ENCODE measurements around the gene LIF. TPM values are rescaled to one million over a fixed set of nuclear protein-coding genes. Genes with fewer than 3 reads are reported as not detected.
"Not testable (repeated sequence)": the region's sequence is repeated elsewhere in the genome, so short reads cannot be mapped to it uniquely, and the experiment has no call there.

LIF gene
- total RNA-seq, 1 experiment from 2014 or later: 36.5 TPM

DNA sequence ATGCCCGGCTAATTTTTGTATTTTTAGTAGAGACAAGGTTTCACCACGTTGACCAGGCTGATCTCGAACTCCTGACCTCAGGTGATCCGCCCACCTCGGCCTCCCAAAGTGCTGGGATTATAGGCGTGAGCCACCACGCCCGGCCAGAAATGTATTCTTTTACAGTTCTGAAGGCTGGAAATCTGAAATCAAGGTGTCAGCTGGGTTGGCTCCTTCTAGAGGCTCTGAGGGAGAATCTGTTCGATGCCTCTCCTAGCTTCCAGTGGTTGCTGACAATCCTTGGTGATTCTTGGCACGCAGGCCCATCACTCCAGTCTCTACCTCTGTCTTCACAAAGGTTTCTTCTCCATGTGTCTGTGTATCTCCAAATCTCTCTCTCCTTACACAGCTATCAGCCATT lies 45.7 kb downstream of the LIF start:
- in situ Hi-C loops (cut with HindIII; ENCODE audit: low sequenced_read_pairs): not testable (repeated sequence)

DNA sequence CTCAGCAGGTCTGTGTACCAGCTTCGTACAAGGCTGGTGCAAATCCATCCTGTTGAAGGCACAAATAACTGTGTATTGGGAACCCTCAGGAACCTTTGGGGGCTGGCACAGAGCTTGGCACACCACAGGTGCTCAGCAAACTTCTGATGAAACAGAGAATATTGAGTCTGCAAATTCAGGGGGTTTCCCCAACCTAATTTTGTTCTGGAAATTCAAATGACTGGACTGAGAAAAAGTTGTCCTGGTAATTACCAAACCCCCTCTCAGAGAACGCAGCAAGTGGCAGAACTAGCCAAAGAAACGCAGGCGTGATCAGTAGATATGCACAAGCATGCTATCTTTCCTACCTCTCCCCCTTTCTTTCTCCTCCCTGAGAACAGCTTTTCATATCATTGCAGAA lies 47.6 kb downstream of the LIF start:
- DNase-seq (ENCODE audit: low spot score): no peak
- in situ Hi-C loops (cut with HindIII; ENCODE audit: low sequenced_read_pairs): no loop called here

More for the DNA sequence above, 45.7 kb downstream of the LIF start:
- DNase-seq (ENCODE audit: low spot score): not testable (repeated sequence)

DNA sequence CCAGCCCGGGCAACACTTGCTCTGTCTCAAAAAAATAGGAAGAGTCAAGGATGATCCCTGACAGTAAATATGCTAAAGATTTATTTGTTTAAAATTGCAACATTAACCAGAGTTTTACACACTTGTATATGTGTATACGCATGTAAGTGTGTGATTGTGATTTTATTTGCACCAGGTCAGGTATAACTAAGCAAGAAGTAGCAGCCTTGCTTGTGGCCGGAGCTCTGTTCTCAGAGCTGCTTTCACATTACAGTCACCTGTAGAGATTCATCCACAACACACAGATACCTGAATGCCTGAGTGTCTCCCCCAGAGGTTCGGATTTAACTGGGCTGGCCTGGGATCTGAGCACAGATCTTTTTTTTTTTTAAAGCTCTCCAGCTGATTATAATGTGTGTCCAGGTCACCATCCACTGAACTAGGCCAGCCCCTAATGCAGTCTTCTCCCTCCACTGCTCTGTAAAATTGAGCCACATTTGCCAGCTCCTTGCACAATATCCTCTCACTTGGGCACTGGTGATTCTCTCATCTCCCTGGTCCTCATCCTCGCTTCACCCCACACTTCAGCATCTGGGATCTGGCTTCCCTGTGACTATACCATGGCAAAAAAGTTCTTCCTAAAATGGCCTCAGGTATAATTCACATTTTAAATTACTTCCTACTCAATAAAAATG lies 48.3 kb downstream of the LIF start:
- no peak for DNase-seq (ENCODE audit: low spot score)
- in situ Hi-C loops (cut with HindIII; ENCODE audit: low sequenced_read_pairs): no loop called here

DNA sequence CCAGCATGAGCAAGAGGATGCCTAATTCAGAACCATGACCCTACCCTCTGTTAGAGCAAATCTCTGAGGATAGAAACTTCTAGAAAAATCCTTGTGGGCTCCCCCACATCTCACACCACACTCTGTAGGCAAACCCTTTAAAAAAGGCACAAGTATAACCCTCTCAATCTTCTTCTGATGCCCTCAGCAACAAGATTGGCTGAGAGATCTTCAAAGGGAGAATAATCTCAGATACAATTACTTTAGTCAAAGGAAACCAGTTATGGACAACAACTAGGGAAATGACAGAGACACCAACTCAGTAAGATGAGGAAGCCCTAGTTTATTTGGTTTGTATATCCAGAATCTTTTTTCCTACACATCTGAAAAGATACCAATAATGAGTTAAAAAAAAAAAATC lies 49.2 kb downstream of the LIF start:
- in situ Hi-C loops (cut with HindIII; ENCODE audit: low sequenced_read_pairs): no loop called here
- no peak for DNase-seq (ENCODE audit: low spot score)

DNA sequence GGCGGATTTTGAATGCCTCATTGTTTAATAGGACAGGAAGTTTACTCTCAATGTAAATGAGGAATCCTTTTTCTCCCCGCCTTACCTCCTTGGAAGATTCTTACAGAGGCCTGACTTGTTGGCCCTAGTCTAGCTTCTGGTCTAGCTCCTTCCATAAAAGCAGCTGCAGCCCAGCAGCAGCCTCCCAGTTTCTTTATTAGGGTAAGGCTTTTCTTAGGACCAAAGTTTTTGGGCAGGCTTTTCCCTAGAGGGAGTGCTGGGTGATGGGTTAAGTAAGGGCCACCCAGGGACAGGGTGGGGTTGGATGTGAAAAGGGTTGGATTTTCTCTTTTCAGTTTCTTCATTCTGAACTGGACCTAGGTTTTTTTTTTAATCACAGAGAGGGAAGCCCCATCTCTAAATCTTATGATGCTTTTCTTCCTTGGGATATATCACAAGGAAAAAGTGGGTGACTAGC lies 49.7 kb downstream of the LIF start:
- in situ Hi-C loops (cut with HindIII; ENCODE audit: low sequenced_read_pairs): no loop called here
- DNase-seq (ENCODE audit: low spot score): no peak

DNA sequence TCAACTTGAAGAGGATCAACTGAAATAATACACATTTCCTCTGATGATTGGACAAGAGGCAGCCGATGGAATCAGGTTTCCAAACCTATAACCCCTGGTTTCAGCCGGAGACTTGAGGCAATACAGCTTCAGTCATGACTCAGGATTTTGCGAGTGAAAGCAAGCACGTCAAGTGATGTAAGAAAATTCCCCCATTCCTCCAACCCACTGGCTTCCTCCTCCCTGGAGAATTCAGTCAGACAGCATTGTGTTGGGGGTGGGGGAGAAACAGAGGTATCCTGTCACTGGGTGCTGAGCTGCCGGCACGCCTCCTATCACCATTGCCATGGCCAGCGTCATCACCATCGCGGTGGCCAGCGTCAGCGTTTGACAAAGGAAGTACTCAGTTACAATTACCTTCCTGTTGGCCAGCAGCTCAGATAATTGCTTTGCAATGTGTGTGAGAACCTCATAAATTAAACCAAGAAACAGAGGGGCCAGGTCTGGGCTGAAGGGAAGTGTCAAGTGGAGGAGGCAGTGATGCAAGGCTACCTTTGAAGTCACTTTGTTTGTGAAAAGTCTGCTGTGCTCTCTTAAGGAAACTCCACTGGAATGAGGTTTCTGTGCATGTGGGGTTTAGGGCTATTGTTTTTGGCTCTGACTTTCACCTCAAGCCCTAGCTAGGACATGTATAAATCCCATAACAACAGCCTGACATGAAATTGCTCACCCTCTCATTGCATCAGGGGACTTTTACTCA lies 50.2 kb downstream of the LIF start:
- in situ Hi-C loops (cut with HindIII; ENCODE audit: low sequenced_read_pairs): no loop called here
- peak; percentile 64 for DNase-seq (ENCODE audit: low spot score)

DNA sequence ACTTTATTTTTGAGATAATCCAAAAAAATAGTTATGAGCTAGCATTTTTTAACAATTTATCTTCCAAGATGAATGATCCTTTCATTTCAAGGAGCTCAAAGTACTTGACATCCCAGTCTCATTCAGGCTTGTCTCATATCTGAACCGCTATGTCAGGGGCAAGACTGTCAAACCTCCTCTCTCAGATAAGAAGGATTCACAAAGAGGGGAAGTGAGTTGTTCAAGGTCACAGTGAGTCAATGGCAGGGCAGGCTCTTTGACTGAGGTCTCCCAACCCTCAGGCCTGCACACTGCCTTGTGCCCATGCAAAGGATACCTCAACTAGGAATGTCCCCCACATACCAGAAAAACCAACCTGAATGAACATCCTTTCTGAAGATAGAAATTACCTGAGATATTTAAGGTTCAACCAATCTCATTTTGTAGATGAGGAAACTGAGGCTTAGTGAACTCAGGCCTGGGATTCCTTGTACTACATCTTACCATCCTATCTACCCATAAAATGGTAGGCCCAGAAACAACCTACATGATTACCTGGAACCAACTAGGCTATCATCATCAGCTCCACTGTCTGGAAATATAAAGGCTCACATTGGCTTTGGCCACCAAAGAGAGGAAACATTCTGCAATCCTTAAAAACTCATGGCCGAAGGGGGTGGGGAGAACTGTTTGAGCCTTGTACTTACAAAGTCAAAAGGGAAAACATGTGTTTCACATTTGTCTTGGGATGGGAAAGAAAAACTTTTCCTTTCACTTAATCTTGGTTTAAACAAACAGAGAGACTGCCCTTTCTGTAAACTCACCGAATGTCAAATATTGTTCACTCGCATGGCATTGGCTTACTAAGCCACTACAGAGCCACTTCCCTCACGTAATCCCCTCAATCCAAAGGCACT lies 51.1 kb downstream of the LIF start:
- in situ Hi-C loops (cut with HindIII; ENCODE audit: low sequenced_read_pairs): no loop called here
- no peak for DNase-seq (ENCODE audit: low spot score)

DNA sequence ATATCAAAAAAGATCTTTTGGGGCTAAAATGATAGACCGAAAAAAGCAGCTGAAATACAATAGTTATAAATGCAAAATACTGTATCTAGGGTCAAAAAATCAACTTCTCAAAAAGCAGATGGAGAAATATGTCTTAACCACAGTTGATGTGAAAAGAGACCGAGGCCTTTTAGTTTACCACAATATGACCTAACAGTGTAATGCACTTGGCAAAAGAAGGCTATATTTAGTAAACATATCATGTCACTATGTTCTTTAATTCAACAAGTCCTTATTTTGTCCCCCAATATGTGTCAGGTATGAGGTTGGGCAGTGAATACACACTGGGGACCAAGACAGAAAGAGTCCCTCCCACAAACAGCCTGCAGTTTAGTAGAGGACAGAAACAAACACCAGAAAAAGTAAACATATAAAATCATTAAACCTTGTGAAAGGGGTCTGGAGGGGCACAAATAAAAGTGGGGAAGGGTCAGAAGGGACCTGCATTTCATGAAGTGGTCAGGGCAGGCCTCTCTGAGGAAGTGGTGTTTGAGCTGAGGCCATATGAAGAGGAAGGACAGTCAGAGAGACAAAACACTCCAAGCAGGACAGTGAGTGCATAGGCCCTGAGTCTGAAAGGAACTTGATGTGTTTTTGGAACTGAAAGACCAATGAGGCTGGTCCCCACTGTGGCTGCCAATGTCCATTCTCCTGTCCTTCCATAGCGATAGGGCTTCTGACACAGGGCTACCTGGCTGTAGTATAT lies 53.4 kb downstream of the LIF start:
- in situ Hi-C loops (cut with HindIII; ENCODE audit: low sequenced_read_pairs): no loop called here
- DNase-seq (ENCODE audit: low spot score): no peak

DNA sequence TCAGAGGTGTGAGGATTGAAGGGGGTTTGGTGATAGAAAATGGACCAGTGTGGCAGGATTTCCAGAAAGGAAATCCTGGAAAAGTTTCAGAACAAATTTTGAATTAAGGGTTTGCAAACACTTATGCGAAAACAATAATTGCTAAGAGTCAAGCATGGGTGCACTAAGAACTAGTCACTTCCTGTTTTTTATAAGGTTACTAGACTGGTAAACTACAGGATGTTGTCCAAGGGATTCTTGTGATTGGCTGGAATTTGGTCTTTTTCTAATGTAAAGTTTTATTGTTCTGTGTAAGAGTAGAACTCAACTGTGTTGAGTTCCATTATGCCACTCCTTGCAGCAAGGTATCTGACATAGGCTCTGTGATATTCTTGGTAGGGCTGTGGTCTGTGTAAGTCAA lies 54.1 kb downstream of the LIF start:
- DNase-seq (ENCODE audit: low spot score): no peak
- in situ Hi-C loops (cut with HindIII; ENCODE audit: low sequenced_read_pairs): no loop called here

DNA sequence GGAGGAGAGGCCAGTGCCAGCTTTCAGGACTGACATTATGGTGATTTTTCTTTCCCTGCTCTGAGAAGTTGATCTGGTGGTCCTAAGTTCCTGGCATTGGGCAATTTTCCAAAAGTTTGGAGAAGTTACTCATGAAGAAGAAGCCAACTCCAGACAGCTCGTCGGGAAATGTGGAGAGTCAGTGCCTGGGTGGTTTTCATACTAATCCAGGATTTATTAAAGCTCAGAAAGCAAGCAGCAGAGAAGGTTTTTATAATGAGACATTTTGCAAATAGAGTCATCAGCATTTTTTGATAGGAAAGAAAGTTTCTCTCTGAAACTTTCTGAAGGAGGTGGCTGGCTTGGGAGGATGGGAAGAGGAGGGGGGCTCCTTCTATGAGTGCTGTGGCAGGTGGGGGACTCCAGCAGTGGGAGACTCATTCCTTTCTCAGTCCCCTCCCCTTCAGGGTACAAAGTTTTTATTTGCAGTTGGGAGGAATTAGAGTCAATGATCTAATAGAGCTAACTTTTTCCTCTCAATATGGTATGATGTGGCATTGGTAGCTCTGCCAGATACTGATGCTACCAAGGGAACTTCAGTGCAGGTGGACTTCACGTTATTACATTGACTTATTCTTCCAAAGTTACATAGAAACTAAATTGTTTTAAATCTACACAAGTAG lies 55.4 kb downstream of the LIF start:
- in situ Hi-C loops (cut with HindIII; ENCODE audit: low sequenced_read_pairs): no loop called here

DNA sequence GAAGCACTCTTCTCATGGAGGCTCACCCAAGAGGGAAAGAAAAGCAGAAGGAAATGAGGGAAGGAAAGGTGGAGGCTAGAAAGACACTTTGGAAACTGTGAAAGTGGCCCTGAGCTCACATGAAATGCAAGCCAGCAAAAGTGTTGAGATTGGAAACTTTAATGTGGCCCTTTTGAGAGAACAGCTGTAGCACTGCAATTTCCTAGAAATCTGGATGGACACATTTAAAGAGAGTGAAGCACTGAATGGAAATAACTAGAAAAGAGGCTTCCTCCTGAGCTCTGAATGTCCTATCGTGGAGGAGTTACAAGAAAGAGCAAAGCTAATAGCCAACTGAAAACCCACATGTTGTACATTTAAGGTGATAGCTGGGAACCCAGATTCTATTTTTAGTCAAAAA lies 56.0 kb downstream of the LIF start:
- in situ Hi-C loops (cut with HindIII; ENCODE audit: low sequenced_read_pairs): no loop called here
- no peak for DNase-seq (ENCODE audit: low spot score)

More for the DNA sequence above, 55.4 kb downstream of the LIF start:
- no peak for DNase-seq (ENCODE audit: low spot score)

Other genes with a start within 250 kb of the LIF start
- 9.0 TPM in 1 of 2 replicates, not detected in the other for gene HORMAD2, start 166.3 kb downstream of the LIF start, total RNA-seq (2014; rRNA removed; shearing (Covaris generic))
- not detected in 2 replicates for gene OSM, start 20.1 kb upstream of the LIF start, total RNA-seq (2014; rRNA removed; shearing (Covaris generic))
- 9.8 and 11.3 TPM in 2 replicates for gene CASTOR1, start 42.7 kb upstream of the LIF start, total RNA-seq (2014; rRNA removed; shearing (Covaris generic))
- gene TBC1D10A, start 80.2 kb upstream of the LIF start, total RNA-seq (2014; rRNA removed; shearing (Covaris generic)): 12.8 and 31.0 TPM in 2 replicates
- gene SF3A1, start 110.1 kb upstream of the LIF start, total RNA-seq (2014; rRNA removed; shearing (Covaris generic)): 16.5 and 25.5 TPM in 2 replicates
- 1.8 and 2.9 TPM in 2 replicates for gene CCDC157, start 110.2 kb upstream of the LIF start, total RNA-seq (2014; rRNA removed; shearing (Covaris generic))
- gene RNF215, start 140.7 kb upstream of the LIF start, total RNA-seq (2014; rRNA removed; shearing (Covaris generic)): 20.5 and 23.2 TPM in 2 replicates
- 13.1 and 15.8 TPM in 2 replicates for gene SEC14L2, start 150.3 kb upstream of the LIF start, total RNA-seq (2014; rRNA removed; shearing (Covaris generic))
- gene MTFP1, start 179.0 kb upstream of the LIF start, total RNA-seq (2014; rRNA removed; shearing (Covaris generic)): 79.7 and 96.7 TPM in 2 replicates
- gene SEC14L3, start 225.3 kb upstream of the LIF start, total RNA-seq (2014; rRNA removed; shearing (Covaris generic)): not detected in 2 replicates